ENCODE results near the gene CFAP57.

The CFAP57 gene

DNA sequence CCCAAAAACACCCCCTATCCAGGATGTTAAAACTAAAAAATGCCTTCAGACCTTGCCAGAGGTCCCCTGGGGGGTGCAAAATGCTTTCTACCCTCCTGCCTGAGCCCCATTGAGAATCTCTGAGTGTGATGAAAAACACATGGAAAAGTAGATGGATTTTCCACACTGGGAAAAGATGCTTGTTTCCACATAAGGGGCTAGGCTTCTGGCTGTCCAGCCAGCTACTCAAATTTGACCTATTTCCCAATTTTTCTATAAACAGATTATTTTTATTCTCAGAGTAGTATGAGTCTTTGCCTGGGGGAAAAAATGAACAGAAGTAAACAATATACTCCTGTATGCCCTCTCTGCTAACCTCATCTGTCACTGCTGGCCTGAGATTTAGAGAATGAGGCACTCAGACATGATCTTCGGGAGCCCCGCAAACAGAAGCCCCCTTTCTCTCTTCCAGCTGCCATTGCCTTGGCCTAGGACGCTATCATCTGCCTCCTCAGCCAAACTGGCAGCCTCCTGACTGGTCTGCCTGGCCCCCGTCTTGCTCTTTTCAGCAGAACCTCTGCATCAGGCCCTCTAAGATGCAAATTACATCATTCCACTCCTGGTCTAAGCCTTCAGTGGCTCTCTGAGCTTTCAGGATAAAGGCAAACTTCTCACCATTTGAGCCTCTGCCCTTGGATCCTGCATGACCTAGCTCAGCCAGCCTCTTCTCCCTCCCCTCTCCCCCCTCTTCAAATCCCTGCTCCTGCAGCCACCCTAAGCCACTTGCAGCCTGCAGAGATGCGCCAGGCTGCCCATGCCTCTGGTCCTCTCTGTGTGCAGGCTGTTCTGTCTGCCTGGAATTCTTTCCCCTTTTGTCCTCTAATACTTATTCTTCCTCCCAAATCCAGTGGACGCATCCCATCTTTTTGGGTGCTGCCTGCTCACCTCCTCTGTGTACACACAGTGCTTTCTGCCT lies 58.0 kb downstream of the CFAP57 start:
- no peak for DNase-seq

DNA sequence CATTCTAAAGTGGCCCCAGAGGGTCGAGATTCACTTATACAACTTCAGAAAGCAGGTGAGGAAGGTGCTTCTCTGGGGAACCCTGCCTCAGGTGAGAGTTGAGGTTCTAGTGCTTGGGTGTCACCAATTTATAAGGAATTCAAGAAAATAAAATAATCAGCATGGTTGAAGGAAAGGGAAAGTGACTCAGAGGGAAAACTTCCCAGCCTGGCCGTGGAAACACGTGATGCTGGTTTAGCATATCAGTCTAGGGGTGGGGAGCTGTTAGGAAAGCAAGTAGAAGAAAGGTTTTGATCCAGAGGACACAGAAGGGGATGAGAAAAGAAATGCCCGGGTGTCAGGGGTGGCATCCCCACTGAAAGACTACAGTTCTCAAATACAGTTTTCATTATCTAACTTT lies 59.9 kb downstream of the CFAP57 start:
- DNase-seq: no peak

DNA sequence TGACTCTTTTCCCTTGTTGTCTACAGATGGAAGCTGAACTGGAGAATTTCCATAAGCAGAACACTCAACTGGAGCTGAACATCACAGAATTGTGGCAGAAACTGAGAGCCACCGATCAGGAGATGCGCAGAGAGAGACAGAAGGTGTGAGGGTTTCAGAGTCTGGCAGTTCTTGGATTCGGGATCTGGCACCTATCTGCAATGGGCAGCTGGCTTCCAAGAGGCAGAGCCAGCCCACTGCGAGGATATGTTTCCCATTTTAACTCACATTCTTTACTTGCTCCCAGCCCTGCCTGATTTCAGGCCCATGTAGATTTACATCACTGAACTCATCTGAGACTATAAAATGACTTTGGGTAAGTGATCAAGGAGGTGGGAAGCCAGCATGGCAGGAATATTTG lies 60.4 kb downstream of the CFAP57 start:
- no peak for DNase-seq

DNA sequence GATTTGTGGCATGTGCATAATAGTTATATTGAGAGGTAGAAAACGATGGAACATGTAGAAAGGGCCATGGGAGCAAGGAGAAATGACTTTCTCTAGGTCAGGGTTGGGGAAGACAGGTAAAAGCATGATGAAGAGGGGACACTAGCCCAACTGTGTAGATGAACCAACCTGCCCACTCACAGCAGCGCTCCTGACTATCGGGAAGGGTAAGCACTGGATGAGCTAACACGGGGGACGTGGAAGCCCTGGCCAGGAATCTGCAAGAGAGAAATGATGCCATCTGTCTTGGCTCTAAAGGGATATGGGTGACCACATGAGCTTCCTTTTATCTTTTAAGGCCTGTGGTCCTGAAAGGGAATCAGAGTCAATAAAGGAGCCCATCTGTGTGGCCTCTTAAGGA lies 61.5 kb downstream of the CFAP57 start:
- DNase-seq: no peak

DNA sequence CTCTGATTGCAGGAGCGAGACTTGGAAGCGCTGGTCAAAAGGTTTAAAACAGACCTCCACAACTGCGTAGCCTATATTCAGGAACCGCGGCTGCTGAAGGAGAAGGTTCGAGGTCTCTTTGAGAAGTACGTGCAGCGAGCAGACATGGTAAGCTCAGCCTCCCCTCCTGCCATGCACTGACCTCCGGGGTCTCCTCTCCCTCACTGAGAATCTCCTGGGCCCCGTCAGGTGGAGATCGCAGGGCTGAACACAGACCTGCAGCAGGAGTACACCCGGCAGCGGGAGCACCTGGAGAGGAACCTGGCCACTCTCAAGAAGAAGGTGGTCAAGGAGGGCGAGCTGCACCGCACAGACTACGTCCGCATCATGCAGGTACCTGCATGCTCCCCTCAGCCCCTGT lies 62.1 kb downstream of the CFAP57 start:
- no peak for DNase-seq

DNA sequence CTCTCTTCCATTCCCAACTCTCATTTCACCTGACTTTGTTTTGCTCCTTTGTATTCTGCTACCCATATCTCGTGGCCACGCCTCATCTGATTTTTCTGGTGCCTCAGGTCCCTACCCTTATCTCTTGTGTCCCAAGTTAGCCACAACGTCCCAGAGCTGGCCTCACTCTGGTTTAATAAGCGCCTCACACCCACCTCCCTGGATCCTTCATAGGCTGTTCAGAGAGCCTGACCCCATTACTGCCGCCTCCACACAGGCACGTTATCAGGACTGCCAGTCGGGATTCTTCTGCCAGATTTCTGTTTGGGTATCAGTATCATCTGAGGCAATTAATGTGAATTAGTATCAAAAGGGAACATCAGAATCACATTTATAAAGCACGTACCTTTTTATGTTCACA lies 62.9 kb downstream of the CFAP57 start:
- no peak for DNase-seq

DNA sequence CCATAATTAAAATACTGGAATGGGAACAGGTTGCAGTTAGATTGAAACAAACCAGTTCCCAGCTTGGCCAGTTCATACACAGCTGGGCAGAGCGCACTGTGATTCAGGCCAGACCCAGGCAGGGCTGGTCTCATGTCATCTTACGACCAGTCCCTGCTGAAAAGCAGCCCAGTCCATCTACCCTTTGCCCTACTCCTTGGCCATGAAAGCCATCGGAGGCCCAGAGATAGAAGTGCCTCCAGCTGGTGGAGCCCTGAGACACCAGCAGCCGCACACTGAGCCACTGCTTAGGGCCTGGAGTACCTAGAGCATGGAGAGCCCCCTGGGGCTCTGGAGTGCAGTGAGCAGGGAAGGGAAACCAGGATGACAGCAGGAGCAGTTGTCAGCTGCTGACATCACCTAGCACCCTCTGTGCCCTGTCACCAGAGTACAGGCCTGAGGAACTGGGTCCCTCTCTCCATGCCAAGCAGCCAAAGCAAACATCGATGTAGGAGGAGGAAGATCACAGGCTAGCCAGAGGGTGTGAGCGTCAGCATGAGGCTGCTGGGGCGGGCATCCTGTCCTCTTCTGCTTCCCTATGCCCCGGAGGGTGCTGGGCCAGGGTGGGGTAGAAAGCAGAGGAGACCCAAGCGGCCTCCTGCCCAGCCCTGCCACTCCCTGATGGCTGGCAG lies 63.5 kb downstream of the CFAP57 start:
- DNase-seq: no peak

DNA sequence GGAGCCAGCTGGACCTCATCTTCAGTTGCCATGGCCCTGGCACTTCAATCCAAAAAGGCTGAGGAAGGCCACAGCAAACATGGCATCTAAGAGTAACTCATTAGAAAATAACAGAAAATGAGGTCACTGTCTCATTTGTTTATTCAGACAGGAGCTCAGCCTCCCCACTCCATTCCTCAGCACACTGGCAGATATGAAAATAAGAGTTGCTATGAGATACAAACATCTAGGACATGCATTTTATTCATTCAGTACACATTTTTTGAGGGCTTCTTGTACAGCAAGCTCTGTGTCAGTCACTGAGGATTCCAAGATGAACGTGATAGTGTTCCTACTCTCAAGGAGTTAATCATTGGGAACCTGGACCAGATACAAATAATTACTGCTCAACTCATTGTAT lies 65.0 kb downstream of the CFAP57 start:
- no peak for DNase-seq

DNA sequence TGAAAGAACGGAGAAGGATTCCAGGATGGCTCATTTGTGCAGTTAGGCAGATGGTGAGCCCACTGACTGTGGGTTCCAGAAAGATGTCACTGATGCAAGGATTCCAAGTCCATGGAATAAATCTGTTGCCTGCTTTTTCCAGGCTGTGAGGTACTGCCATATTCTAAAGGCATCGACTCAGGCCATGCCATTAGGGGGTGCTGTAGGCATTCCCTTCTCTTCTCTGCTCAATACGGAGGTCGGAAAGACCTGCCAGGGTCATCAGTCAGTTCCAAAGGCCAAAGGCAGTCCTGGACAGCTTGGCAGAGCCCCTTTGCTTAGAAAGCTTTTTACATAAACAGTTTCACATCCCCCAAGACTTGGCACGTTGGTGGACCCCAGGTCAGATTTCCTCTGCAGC lies 66.0 kb downstream of the CFAP57 start:
- peak; percentile 26 for DNase-seq

DNA sequence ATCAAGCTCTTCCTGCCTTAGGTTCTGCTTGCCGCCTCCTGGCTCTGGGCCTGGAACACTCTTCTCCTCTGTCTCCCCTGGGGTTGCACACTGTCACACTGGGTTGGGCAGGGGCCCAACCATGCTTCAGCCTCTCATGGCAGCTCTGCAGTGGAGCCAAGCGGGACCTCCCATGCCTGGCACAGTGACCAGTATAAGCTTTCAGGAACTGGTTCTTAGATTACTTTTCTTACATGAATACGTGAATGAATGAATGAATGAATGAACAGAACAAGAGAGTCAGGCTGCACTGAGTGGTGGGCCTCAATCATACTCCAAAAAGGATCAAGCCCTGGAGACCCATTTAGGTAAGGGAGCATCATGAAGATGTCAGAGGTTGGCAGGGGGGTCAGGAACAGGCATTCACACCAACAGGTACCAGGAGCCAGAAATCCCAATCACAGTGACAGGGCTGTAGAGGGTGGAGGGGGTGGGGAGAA lies 66.9 kb downstream of the CFAP57 start:
- DNase-seq: no peak

DNA sequence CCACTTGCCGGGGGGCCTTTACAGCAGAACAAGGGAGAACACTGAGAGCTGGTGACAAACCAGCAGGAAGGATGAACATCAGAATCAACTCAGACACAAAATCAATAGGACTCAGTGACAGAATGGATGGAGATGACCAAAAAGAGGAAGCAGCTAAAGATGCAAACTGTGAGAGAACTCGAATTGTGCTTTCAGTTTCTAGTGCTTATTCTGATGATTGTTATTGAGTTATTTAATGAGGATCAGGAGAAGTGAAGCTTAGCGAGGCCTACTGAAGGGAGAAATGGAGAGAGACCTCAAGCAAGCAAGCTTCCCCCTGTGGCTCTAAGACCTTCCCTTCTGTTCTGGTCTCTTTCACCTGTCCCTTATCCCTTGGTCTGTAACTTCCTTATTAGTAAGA lies 67.4 kb downstream of the CFAP57 start:
- DNase-seq: no peak

DNA sequence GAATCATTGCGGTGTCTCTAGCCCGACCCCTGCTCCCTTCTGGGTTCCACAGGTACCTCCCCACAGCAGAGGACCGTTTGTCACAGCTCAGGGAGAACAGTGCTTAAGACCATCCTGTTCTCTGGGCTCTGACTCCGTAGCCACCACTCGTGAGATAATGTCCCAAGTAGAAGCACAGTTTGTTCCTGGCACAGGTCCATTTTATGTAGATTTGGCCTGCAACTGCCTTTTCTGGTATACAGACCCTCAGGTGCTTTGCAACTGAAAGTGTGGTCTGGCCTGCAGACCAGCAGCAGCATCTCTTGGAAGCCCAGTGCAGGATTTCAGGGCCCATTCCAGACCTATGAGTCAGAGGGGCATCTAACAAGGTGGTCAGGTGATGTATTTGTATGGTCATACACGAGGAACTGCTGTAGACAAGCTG lies 69.3 kb downstream of the CFAP57 start:
- no peak for DNase-seq

DNA sequence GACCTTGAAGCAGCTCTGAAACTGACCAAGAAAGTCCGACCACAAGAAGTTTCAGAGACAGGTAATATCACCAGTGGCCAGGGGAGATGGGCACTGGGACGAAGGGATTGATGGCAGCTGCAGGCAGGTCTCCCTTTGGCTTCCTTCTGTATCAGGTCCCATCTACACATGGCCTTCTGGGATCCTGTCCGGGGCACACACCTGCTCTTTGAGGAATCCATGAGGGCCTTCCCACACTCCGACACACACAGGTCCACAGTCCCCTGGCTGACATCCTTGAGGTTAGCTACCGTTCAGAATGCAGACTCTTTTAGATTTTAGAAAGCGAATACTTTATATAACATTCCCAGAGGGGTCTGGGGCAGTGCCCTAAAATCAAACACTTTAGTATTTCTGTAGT lies 71.2 kb downstream of the CFAP57 start:
- no peak for DNase-seq

DNA sequence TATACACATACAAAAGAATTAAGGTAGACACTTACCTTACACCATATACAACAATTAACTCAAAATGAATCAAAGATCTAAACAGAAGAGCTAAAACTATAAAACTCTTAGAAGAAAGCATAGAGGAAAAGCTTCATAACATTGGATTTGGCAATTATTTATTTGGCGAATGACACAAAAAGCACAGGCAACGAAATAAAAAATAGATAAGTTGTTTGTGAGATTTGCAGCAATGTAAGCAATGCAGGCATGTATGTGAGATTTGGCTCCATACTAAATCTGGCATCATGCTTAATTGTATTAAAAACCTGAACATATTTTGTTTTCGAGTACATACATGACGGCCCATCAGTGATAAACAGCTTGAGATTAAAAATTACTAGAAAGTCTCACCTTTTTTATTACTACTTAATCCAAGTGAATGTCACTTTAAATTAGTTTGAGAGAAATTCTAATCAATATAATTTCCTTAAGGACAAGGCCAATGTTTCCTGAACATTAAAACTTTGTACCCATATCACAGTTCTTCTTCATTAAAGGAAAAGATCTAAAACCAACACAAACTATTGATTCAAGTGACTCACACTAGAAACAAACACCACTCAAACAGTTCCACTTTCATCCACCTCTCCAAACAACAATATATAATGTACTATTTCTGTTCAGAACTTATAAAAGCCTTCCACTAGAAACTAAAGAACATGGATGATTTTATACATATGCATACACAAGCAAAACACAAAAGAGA lies 74.5 kb downstream of the CFAP57 start:
- no peak for DNase-seq

DNA sequence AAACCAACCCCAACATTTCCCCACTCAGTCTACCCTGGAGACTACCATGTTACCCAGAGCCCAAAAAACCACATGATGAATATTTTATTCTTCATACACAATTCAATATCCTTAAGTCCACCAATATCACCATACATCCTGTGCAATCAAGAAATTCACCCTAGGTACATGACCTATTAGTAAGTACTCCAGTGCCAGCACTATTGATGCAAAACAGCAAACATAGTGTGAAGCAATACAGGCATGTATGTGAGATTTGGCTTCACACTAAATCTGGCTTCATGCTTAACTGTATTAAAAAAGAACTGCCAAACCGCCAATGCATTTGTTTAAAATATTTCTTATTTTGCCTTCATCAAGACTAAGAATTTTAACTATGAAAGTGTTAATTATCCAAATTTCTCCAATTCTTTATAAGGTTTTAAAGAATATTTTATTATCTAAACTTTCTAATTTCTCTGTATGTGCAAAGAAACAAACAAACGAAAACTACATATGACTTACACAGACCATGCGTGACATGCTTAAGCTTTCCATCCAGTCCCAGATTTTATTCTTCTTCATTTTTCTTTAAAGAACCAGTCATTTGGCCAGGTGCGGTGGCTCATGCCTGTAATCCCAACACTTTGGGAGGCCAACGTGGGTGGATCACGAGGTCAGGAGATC lies 75.3 kb downstream of the CFAP57 start:
- DNase-seq: no peak

DNA sequence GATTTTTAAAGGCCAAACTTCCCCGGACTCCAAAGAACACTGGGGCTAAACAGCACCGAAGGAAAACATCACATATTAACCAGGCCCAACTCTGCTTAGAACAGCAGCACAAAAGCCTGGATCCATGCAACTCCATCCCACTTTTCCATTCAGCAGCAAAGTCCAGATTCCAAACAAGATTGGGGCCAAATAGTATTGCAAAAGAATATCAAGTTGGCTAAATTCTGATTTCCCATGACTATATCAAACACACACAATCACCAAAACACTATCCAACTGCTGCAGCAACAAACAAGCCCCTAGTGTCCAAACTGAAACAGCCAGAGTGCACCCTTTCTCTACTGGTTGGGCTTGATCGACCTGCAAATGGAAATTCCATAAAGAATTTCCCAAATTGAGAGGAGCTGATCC lies 78.2 kb downstream of the CFAP57 start:
- DNase-seq: no peak

DNA sequence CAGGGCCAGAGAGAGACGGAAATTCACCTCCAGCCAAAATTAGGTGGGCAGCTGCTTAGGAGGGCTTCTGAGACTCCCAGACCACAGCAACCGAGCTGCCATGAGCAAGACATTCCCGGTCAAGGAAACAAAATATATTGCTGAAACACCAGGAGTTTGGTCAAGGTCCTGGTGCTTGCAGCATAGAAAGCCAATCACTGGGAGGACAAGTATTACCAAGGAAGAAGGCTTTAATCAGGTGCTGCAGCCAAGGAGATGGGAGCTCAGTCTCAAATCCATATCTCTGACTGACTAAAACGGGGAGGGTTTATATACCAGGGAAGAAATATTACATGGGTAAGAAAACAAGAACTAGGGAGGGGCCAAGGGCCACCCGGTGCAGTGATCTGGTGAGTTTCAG lies 78.9 kb downstream of the CFAP57 start:
- no peak for DNase-seq

DNA sequence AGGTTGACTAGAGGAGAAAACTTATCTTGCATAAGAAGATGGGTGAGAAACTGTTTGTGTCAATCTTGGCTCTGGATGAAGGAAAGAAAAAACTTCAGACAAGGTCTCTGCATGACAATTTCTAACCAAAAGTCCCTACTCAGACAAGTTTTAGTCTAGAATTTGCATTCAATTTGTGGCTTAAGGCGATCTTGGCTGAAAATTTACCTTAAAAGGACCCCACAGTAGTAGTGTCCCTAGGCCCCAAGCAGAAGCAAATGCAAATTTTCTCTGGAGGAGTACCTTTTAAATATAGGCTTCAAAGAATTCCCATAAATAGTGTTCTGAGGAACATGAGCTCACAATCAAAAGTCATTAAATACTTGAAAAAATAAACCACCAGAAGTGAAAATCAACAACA lies 80.1 kb downstream of the CFAP57 start:
- DNase-seq: no peak

DNA sequence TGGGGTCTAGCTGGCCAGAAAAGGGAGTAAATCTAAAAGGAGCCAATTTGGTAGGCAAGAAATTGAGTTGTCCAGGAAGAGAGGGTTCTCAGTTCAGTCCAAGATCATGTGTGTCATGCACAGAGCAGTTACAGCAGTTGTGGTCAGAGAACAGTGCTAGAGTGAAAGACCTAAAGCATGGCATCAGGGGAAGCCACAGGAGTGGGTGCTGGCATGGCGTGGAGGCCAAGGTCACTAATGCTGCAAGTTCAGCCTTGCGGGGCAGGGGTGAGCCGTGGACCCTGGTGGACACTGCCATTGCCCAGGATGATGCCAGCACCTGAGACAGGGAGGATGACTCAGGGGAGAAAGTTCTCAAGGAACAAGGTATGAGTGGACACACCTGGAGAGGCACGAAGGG lies 81.0 kb downstream of the CFAP57 start:
- no peak for DNase-seq

DNA sequence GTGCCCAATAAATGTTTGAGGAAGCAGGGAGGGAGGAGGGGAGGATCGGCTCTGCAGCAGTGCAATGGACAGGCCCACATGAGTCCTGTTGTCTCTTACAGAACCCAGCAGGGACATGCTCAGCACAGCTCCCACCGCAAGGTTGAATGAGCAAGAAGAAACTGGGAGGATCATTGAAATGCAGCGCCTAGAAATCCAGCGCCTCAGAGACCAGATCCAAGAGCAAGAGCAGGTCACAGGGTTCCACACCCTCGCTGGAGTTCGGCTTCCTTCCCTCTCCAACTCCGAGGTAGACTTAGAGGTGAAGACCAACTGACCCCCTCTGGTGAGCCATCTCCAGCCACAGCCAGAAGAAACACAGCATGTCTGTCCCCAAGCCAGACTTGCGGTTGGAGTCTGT lies 81.7 kb downstream of the CFAP57 start:
- no peak for DNase-seq

DNA sequence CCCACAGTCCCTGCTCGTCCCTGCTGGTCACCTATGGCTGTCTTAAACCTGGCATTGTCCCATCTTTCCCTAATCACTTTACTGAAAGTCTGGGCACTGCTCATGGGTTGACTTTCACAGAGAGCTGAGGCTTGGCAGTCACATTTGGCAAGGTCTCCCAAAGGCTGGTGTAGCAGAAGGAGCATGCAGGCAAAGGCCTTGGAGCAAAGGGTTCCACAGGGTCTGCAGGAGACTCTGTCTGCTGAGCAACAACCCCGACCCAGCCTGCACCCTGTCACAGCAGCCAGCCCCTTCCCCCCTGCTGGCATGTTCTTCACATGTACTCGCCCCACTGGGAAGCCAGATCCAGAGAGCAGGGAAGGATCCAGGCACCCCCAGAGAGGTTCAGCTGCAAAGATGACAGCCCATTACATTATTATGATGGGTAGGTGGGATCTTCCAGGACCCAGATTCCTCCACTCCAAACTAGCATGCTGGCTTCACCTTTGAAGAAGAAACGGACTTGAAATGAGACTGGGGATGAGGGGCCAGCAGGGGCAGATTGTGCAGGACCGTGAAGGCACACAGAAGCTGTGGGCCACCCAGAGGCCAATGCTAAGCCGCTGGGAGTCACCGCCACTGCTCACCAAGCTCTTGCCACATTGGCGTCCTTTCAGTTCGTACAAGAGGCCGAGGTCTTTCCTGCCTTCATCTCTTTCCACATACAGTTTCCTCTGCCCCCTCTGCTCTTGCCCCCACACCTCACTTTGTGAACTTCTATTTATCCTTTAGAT lies 83.5 kb downstream of the CFAP57 start:
- no peak for DNase-seq
